Measurements from ENCODE around the gene OR2A14. TPM values are rescaled to one million over a fixed set of nuclear protein-coding genes. Genes with fewer than 3 reads are reported as not detected.

OR2A14 gene
- total RNA-seq, 1 experiment from 2014 or later = not detected

- Histone ChIP-seq H3K9me2 (ENCODE audit: insufficient read depth) (no peaks in the 10 kb centered on the region; the same call in 1 of the 2 replicates), H3K9me3 (ENCODE audit: insufficient read depth, low read depth) (no peaks in the 10 kb centered on the region), H2AFZ (no peak overlapping the region), H3K4me1 (replicated peaks; ENCODE audit: insufficient read depth) (no peaks in the 10 kb centered on the region), H3K36me3 (ENCODE audit: low read depth) (no peaks in the 10 kb centered on the region), H3F3A (ENCODE audit: insufficient read depth, low read depth) (no peaks in the 10 kb centered on the region), H3K27me3 (ENCODE audit: insufficient read depth, low read depth) (no peaks in the 10 kb centered on the region), H3K27ac (no peak overlapping the region), H3K4me3 (no peak overlapping the region), H3K79me2 (ENCODE audit: low read depth) (no peaks in the 10 kb centered on the region), H3K4me2 (no peak overlapping the region), H4K20me1 (ENCODE audit: insufficient read depth) (no peaks in the 10 kb centered on the region)
- POLR2A ChIA-PET (ENCODE audit: unreplicated experiment) = no interaction called here
- CTCF ChIA-PET = no interaction called here
- TF ChIP-seq EZH2 (IDR thresholded peaks at IDR 0.05; ENCODE audit: low read depth) (no peak), CTCF (conservative IDR thresholded peaks at IDR 0.05) (no peak)
- BruUV-seq (replicated peaks) = no TSS peak
- intact Hi-C loops (cut with micrococcal nuclease; ENCODE audit: unreplicated experiment) = no loop called here
- no peak for DNase-seq
These were observed 17.8 kb upstream of the OR2A14 start for GRCh38 chr7:144105211-144105610.

- Histone ChIP-seq H3K4me1 (replicated peaks; ENCODE audit: insufficient read depth) (no peaks in the 10 kb centered on the region), H3K27ac (no peak within 1 kb of the TSS), H3K4me2 (no peak within 1 kb of the TSS), H3K4me3 (no peak within 1 kb of the TSS), H3K27me3 (ENCODE audit: insufficient read depth, low read depth) (no peaks in the 10 kb centered on the region), H3K9me3 (ENCODE audit: insufficient read depth, low read depth) (no peaks in the 10 kb centered on the region), H4K20me1 (ENCODE audit: insufficient read depth) (no peaks in the 10 kb centered on the region), H3F3A (ENCODE audit: insufficient read depth, low read depth) (no peaks in the 10 kb centered on the region), H2AFZ (no peak within 1 kb of the TSS), H3K9me2 (ENCODE audit: insufficient read depth) (no peaks in the 10 kb centered on the region), H3K36me3 (ENCODE audit: low read depth) (no peaks in the 10 kb centered on the region), H3K79me2 (ENCODE audit: low read depth) (no peaks in the 10 kb centered on the region)
- POLR2A ChIA-PET (ENCODE audit: unreplicated experiment) = no interaction called here
- no peak for DNase-seq
- CTCF ChIA-PET = no interaction called here
- intact Hi-C loops (cut with micrococcal nuclease; ENCODE audit: unreplicated experiment) = no loop called here
- BruUV-seq (replicated peaks) = no TSS peak
- TF ChIP-seq EZH2 (IDR thresholded peaks at IDR 0.05; ENCODE audit: low read depth) (no peak), CTCF (conservative IDR thresholded peaks at IDR 0.05) (no peak)
These were observed 13.7 kb upstream of the OR2A14 start, which contains the start of gene OR2A2 for GRCh38 chr7:144109283-144109682. TSS of gene OR2A2 (plus strand) at chr7:144109583. CDS start at chr7:144109583, 0 bp downstream.

GRCh38 chr7:144110272-144110671 lies 12.7 kb upstream of the OR2A14 start:
- no peaks in the 10 kb centered on the region for H3K27me3 ChIP-seq (ENCODE audit: insufficient read depth, low read depth)
- H3F3A ChIP-seq (ENCODE audit: insufficient read depth, low read depth) = no peaks in the 10 kb centered on the region
- intact Hi-C loops (cut with micrococcal nuclease; ENCODE audit: unreplicated experiment) = no loop called here
- TF ChIP-seq CTCF (conservative IDR thresholded peaks at IDR 0.05) (no peak), EZH2 (IDR thresholded peaks at IDR 0.05; ENCODE audit: low read depth) (no peak)
- H3K4me1 ChIP-seq (replicated peaks; ENCODE audit: insufficient read depth) = no peaks in the 10 kb centered on the region
- no peak overlapping the region for H2AFZ ChIP-seq
- ChIA-PET POLR2A (ENCODE audit: unreplicated experiment) (no interaction called here), CTCF (interaction anchor here (0.7 kb wide), 1 partner anchor 1346 kb away, joined by 3 read pairs; no protein-coding TSS in a partner anchor)
- no peaks in the 10 kb centered on the region for H3K9me2 ChIP-seq (ENCODE audit: insufficient read depth)
- H3K4me2 ChIP-seq = no peak overlapping the region
- H3K79me2 ChIP-seq (ENCODE audit: low read depth) = no peaks in the 10 kb centered on the region
- H3K9me3 ChIP-seq (ENCODE audit: insufficient read depth, low read depth) = no peaks in the 10 kb centered on the region
- no peak overlapping the region for H3K27ac ChIP-seq
- no peak overlapping the region for H3K4me3 ChIP-seq
- no TSS peak for BruUV-seq (replicated peaks)
- no peaks in the 10 kb centered on the region for H4K20me1 ChIP-seq (ENCODE audit: insufficient read depth)
- no peak for DNase-seq
- H3K36me3 ChIP-seq (ENCODE audit: low read depth) = no peaks in the 10 kb centered on the region

All from PC-9 (cell line).